Activated CD4-positive, alpha-beta T cell treated with anti-CD3 and anti-CD28 coated beads, Interleukin-2, amount 50 U/mL, for 24 hours (primary cell): Measurements from ENCODE around the gene ATF5.

ENCODE experiments used
- DNase-seq, 2 donors: peaks; one replicate each; pipeline ENCODE4 v3.0.0-alpha.2; 2020; ENCODE audit warnings: low read depth in 1 of 2, low spot score in 1 of 2

Gene ATF5

GRCh38 chr19:49894879-49895565 is 34.0 kb upstream of the ATF5 start:
- no peak for DNase-seq

GRCh38 chr19:49895566-49896297 is 33.3 kb upstream of the ATF5 start:
- no peak for DNase-seq

GRCh38 chr19:49896863-49897621 is 32.0 kb upstream of the ATF5 start, which contains the start of gene IL4I1:
TSS of gene IL4I1 (minus strand) at chr19:49896887. CDS start at chr19:49896160, 727 bp downstream.
- DNase-seq, result peak; percentile 37 to 48

GRCh38 chr19:49904136-49904535 is 24.9 kb upstream of the ATF5 start:
- DNase-seq, result no peak

- DNase-seq, result no peak
Measured at GRCh38 chr19:49906879-49907564, 22.0 kb upstream of the ATF5 start.

GRCh38 chr19:49907745-49908446 is 21.1 kb upstream of the ATF5 start:
- DNase-seq, result no peak

- DNase-seq, result no peak
Measured at GRCh38 chr19:49908480-49909420, 20.3 kb upstream of the ATF5 start.

GRCh38 chr19:49910179-49910578 is 18.8 kb upstream of the ATF5 start:
- DNase-seq, result no peak

- DNase-seq, result peak in 1 of 2 donors; percentile 34
Measured at GRCh38 chr19:49911381-49912145, 17.4 kb upstream of the ATF5 start.

GRCh38 chr19:49912965-49913685 is 15.9 kb upstream of the ATF5 start:
- DNase-seq, result no peak

- no peak for DNase-seq
Measured at GRCh38 chr19:49913720-49914119, 15.3 kb upstream of the ATF5 start.

- DNase-seq, result no peak
Measured at GRCh38 chr19:49915271-49915670, 13.7 kb upstream of the ATF5 start.

- no peak for DNase-seq
Measured at GRCh38 chr19:49916839-49917733, 11.9 kb upstream of the ATF5 start.

GRCh38 chr19:49918089-49918488 is 10.9 kb upstream of the ATF5 start:
- DNase-seq, result no peak

- DNase-seq, result no peak
Measured at GRCh38 chr19:49920624-49921363, 8.2 kb upstream of the ATF5 start.
